ENCODE measurements around the gene CCDC87.
"Not testable (repeated sequence)": the region's sequence is repeated elsewhere in the genome, so short reads cannot be mapped to it uniquely, and the experiment has no call there.

CCDC87 gene

DNA sequence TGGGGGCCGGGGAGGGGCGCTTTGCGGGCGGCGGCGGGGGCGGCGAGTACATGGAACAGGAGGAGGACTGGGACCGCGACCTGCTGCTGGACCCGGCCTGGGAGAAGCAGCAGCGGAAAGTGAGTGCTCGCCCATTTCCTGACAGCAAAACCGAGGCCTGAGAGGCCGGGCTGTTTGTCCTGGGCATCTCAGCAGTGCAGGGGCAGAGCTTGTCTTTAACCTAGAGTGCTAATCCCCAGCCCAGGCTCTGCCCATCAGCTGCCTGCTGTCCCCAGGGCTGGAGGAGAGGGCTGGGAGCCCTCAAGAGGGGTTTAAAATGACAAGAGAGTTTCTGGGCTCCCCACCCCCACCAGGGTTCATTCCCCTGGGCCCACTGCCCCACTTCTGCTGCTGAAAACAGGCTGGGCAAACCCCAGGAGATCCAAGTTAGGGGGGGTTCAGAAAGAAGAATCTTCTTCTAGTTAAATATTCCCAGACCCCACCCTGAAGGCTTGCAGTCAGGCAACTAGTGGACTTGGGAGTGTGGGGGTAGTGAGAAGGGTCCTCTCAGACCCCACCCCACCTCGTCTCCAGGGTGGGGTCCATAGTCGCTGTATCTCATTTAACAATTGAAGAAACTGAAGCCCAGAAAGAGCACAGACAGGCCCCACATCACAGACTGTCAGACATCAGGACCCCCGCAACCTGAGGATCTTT lies 45.7 kb downstream of the CCDC87 start:
- H3K27me3 ChIP-seq (ENCODE audit: control insufficient read depth, insufficient read depth, low read length): no peaks in the 10 kb centered on the region
- no peaks in the 10 kb centered on the region for H3K9me3 ChIP-seq (ENCODE audit: control insufficient read depth, low read depth, low read length)
- H3K36me3 ChIP-seq (ENCODE audit: control insufficient read depth, low read depth, low read length): peaks cover 5% of the 10 kb centered on the region
- no peak overlapping the region for H3K27ac ChIP-seq (ENCODE audit: low read length)
- H3K9ac ChIP-seq (ENCODE audit: low read length): peak overlapping the region; percentile 51
- peak overlapping the region; percentile 74 for H3K4me3 ChIP-seq (ENCODE audit: low read length)
- peaks cover 17% of the 10 kb centered on the region for H3K4me1 ChIP-seq (ENCODE audit: control insufficient read depth, low read depth, low read length)

DNA sequence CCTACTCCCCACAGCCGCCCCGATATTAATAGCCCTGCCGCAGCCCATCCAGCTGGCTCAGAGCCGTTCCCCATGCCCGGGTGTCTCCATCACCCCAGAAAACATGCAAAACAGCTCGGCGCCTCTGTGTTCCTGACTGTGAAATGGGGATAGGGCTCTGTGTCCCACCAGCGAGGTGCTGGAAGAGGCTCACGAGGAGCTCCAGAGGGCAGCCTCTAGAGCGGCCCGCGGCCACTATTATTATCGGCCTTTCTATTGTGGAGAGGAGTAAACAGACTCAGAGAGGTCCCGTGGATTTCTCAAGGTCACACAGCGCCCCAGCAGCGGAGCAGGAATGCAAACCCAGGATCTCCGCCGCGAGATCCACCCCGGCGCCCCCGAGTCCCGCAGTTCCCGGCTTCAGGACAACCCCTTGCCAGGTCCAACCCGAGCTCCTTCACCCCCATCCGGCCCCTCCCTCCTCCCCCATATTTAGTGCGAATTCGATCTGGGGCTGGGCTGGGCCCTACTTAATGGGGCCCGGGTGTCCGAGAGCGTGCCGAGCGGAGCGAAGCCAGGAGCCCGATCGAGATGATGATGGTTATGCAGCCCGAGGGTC lies 46.4 kb downstream of the CCDC87 start, which contains the start of gene ACTN3:
Gene ACTN3 (plus strand): TSS at position 536 of the 598 bp plus-strand sequence. CDS start 35 bp downstream, at position 571.
- peak within 1 kb of the TSS; percentile 62 for H3K9ac ChIP-seq (ENCODE audit: low read length)
- no peak within 1 kb of the TSS for H3K27ac ChIP-seq (ENCODE audit: low read length)
- peaks cover 3% of the 10 kb centered on the region for H3K36me3 ChIP-seq (ENCODE audit: control insufficient read depth, low read depth, low read length)

DNA sequence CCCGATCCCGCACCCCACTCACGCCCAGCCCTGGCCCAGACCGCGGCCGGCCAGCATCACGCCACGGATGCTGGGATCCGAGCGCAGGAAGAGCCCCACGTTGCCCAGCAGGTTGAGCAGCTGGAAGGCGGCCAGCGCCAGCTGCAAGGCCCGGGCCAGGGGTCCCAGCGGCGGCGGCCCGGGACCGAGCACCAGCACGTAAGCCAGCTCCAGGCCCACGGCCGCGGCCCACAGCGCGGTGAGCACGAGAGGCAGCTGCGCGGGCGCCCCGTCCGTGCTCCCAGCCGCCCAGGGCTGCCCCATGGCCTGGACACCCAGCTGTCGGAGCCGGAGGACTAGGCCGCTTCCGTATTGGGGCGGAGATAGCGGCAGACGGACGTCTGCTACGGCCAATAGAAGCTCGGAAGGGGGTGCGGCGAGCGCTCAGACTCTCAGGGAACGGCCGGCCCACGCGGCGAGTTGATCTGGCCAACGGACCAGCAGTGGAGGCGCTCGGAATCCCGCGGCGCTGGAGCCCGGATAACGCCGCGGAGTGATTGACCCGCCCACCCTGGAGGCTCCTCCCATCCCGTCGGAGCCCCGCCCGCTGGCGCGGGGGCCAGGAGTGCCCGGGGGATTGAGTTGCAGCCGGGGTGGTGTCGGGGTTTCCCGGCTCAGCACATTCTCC lies 47.0 kb downstream of the CCDC87 start, which contains the start of gene ZDHHC24:
Gene ZDHHC24 (minus strand): TSS at position 348 of the 667 bp plus-strand sequence. CDS start 45 bp downstream, at position 303.
- no peaks in the 10 kb centered on the region for H3K27me3 ChIP-seq (ENCODE audit: control insufficient read depth, insufficient read depth, low read length)
- no peaks in the 10 kb centered on the region for H3K36me3 ChIP-seq (ENCODE audit: control insufficient read depth, low read depth, low read length)
- peaks cover 17% of the 10 kb centered on the region for H3K4me1 ChIP-seq (ENCODE audit: control insufficient read depth, low read depth, low read length)
- H3K9me3 ChIP-seq (ENCODE audit: control insufficient read depth, low read depth, low read length): no peaks in the 10 kb centered on the region
- H3K4me3 ChIP-seq (ENCODE audit: low read length): peak within 1 kb of the TSS; percentile 74
- H3K27ac ChIP-seq (ENCODE audit: low read length): no peak within 1 kb of the TSS
- peak within 1 kb of the TSS; percentile 62 for H3K9ac ChIP-seq (ENCODE audit: low read length)

More for the DNA sequence above, 46.4 kb downstream of the CCDC87 start, which contains the start of gene ACTN3:
- H3K27me3 ChIP-seq (ENCODE audit: control insufficient read depth, insufficient read depth, low read length): no peaks in the 10 kb centered on the region
- peaks cover 17% of the 10 kb centered on the region for H3K4me1 ChIP-seq (ENCODE audit: control insufficient read depth, low read depth, low read length)
- no peaks in the 10 kb centered on the region for H3K9me3 ChIP-seq (ENCODE audit: control insufficient read depth, low read depth, low read length)
- peak within 1 kb of the TSS; percentile 74 for H3K4me3 ChIP-seq (ENCODE audit: low read length)

DNA sequence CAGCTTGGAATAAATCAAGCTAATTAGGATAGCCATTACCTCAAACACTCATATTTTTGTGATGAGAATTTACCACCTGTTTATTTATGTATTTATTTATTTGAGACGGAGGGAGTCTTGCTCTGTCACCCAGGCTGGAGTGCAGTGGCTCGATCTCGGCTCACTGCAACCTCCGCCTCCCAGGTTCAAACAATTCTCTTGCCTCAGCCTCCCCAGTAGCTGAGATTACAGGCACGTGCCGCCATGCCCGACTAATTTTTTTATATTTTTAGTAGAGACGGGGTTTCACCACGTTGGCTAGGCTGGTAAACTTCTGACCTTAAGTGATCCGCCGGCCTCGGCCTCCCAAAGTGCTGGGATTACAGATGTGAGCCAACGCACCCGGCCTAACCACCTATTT lies 47.9 kb downstream of the CCDC87 start:
- Histone ChIP-seq H3K4me1 (ENCODE audit: control insufficient read depth, low read depth, low read length) (peaks cover 17% of the 10 kb centered on the region), H3K4me3 (ENCODE audit: low read length) (peak overlapping the region; percentile 74)
- not testable (repeated sequence) for H3K9me3 ChIP-seq (ENCODE audit: control insufficient read depth, low read depth, low read length); H3K27me3 ChIP-seq (ENCODE audit: control insufficient read depth, insufficient read depth, low read length); H3K36me3 ChIP-seq (ENCODE audit: control insufficient read depth, low read depth, low read length); H3K9ac ChIP-seq (ENCODE audit: low read length); H3K27ac ChIP-seq (ENCODE audit: low read length)

- Histone ChIP-seq H3K9me3 (ENCODE audit: control insufficient read depth, low read depth, low read length) (no peaks in the 10 kb centered on the region), H3K27me3 (ENCODE audit: control insufficient read depth, insufficient read depth, low read length) (no peaks in the 10 kb centered on the region), H3K27ac (ENCODE audit: low read length) (no peak overlapping the region), H3K4me3 (ENCODE audit: low read length) (no peak overlapping the region), H3K9ac (ENCODE audit: low read length) (no peak overlapping the region), H3K36me3 (ENCODE audit: control insufficient read depth, low read depth, low read length) (no peaks in the 10 kb centered on the region), H3K4me1 (ENCODE audit: control insufficient read depth, low read depth, low read length) (peaks cover 22% of the 10 kb centered on the region)
Measured at GRCh38 chr11:66543263-66544107, 49.4 kb downstream of the CCDC87 start.

- Histone ChIP-seq H3K27me3 (ENCODE audit: control insufficient read depth, insufficient read depth, low read length) (no peaks in the 10 kb centered on the region), H3K27ac (ENCODE audit: low read length) (no peak overlapping the region), H3K9me3 (ENCODE audit: control insufficient read depth, low read depth, low read length) (no peaks in the 10 kb centered on the region), H3K36me3 (ENCODE audit: control insufficient read depth, low read depth, low read length) (no peaks in the 10 kb centered on the region), H3K9ac (ENCODE audit: low read length) (no peak overlapping the region), H3K4me3 (ENCODE audit: low read length) (no peak overlapping the region), H3K4me1 (ENCODE audit: control insufficient read depth, low read depth, low read length) (peaks cover 14% of the 10 kb centered on the region)
Measured at GRCh38 chr11:66542362-66542761, 50.5 kb downstream of the CCDC87 start.

- no peak overlapping the region for H3K4me3 ChIP-seq (ENCODE audit: low read length)
- no peak overlapping the region for H3K27ac ChIP-seq (ENCODE audit: low read length)
- no peaks in the 10 kb centered on the region for H3K36me3 ChIP-seq (ENCODE audit: control insufficient read depth, low read depth, low read length)
- H3K4me1 ChIP-seq (ENCODE audit: control insufficient read depth, low read depth, low read length): peaks cover 14% of the 10 kb centered on the region
- H3K27me3 ChIP-seq (ENCODE audit: control insufficient read depth, insufficient read depth, low read length): no peaks in the 10 kb centered on the region
- no peaks in the 10 kb centered on the region for H3K9me3 ChIP-seq (ENCODE audit: control insufficient read depth, low read depth, low read length)
- no peak overlapping the region for H3K9ac ChIP-seq (ENCODE audit: low read length)
Measured at GRCh38 chr11:66541892-66542291, 51.0 kb downstream of the CCDC87 start.

GRCh38 chr11:66540598-66540997 lies 52.3 kb downstream of the CCDC87 start:
- not testable (repeated sequence) for H3K4me3 ChIP-seq (ENCODE audit: low read length); H3K27ac ChIP-seq (ENCODE audit: low read length); H3K27me3 ChIP-seq (ENCODE audit: control insufficient read depth, insufficient read depth, low read length); H3K9me3 ChIP-seq (ENCODE audit: control insufficient read depth, low read depth, low read length); H3K9ac ChIP-seq (ENCODE audit: low read length); H3K36me3 ChIP-seq (ENCODE audit: control insufficient read depth, low read depth, low read length)
- peaks cover 14% of the 10 kb centered on the region for H3K4me1 ChIP-seq (ENCODE audit: control insufficient read depth, low read depth, low read length)

All from iPS-18a (cell line).